ENCODE results near the gene MARCO. TPM values are rescaled to one million over a fixed set of nuclear protein-coding genes. Genes with fewer than 3 reads are reported as not detected.

MARCO gene
- total and polyA plus RNA-seq, 4 donors: 0.19 to 3.0 (median 0.44) TPM

DNA sequence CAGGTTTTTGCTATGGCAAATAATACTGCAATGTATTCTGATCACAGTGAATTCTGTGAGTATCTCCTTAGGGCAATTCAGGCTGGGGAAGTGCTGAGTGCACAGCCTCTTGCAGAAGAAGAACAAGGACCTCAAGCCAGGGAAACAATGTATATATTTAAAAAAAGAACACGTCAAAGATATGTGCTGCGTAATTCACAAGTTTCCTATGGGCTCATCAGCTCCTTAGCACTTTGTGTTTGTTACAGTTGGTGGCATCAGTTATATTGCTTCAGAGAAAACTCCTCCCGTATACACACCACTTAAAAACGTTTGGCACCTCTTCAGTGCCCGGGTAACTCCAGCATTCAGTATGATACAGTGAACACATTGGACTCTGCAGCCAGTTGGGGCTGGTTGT, 16.5 kb upstream of the MARCO start:
- Histone ChIP-seq H3K36me3 (ENCODE audit: control insufficient read depth, insufficient read depth, low read length) (no peaks in the 10 kb centered on the region), H3K4me3 (ENCODE audit: low read depth, low read length) (no peak overlapping the region), H3K27ac (ENCODE audit: low read depth, low read length) (no peak overlapping the region), H3K9me3 (ENCODE audit: control insufficient read depth, insufficient read depth, low read length) (no peaks in the 10 kb centered on the region), H3K4me1 (ENCODE audit: control insufficient read depth, insufficient read depth, low read length) (no peaks in the 10 kb centered on the region), H3K27me3 (ENCODE audit: control insufficient read depth, insufficient read depth, low read length) (no peaks in the 10 kb centered on the region)
- WGBS (ENCODE audit: insufficient coverage): no CpG with 5 or more reads among the region's 5 CpGs
- DNase-seq (ENCODE audit: low read depth in 4 of 6, low spot score in 6 of 6): no peak

DNA sequence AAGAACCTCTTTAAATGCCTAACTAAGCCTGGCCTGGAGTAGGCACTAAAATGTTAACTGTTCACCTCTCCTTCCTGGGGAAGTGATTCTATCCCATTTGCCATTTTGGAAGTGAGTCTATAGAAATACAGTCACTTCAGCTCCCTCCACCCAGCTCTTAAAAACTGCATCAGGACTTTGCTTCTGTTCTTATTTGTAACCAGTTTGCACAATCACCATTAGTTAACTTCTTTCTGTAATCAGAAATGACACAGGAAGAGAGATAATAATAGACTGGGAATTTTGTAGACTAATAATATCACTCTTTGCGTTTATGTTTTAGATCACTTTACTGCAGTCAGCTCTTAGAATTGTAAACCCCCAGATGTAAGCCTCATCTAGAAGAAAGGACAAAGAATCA, 16.0 kb upstream of the MARCO start:
- no peaks in the 10 kb centered on the region for H3K4me1 ChIP-seq (ENCODE audit: control insufficient read depth, insufficient read depth, low read length)
- H3K4me3 ChIP-seq (ENCODE audit: low read depth, low read length): no peak overlapping the region
- WGBS (ENCODE audit: insufficient coverage): no CpG with 5 or more reads among the region's 1 CpG
- H3K36me3 ChIP-seq (ENCODE audit: control insufficient read depth, insufficient read depth, low read length): no peaks in the 10 kb centered on the region
- no peak overlapping the region for H3K27ac ChIP-seq (ENCODE audit: low read depth, low read length)
- no peaks in the 10 kb centered on the region for H3K27me3 ChIP-seq (ENCODE audit: control insufficient read depth, insufficient read depth, low read length)
- no peaks in the 10 kb centered on the region for H3K9me3 ChIP-seq (ENCODE audit: control insufficient read depth, insufficient read depth, low read length)
- no peak for DNase-seq (ENCODE audit: low read depth in 4 of 6, low spot score in 6 of 6)

DNA sequence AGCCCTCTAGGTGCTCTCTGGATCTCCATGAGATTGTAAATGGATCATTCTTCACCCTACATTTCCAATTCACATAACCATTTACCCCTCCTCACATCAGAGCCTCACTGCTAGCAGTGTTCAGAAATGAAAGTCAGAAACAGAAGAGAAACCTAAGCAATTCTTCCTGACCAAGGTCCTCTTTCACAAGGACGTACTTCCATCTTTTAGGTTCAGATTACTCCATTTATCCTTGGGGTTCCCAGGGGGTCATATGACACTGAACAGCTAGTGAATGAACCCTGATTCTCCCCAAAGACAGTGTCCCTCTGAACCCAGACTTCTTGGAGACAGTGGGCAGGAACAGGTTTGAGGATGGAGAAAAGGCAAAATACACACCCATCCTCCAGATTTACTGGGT, 12.9 kb upstream of the MARCO start:
- no peak for DNase-seq (ENCODE audit: low read depth in 4 of 6, low spot score in 6 of 6)
- peaks cover 4% of the 10 kb centered on the region for H3K9me3 ChIP-seq (ENCODE audit: control insufficient read depth, insufficient read depth, low read length)
- WGBS (ENCODE audit: insufficient coverage): no CpG with 5 or more reads among the region's 1 CpG

DNA sequence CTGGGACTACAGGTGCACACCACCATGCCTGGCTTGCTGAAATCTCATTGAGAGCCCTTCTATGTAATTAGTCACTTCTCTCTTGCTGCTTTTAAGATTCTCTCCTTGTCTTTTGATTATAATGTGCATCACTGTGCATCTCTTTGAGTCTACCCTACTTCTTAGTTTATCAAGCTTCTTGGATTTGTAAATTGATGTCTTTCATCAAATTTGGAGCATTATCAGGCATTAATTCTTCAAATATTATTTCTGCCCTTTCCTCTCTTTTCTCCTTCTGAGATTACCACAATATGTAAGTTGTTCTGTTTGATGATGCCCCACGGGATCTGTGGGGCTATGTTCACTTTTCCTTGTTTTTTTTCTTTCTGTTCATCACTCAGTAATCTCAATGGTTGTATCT, 9.0 kb upstream of the MARCO start:
- H3K36me3 ChIP-seq (ENCODE audit: control insufficient read depth, insufficient read depth, low read length): no peaks in the 10 kb centered on the region
- H3K9me3 ChIP-seq (ENCODE audit: control insufficient read depth, insufficient read depth, low read length): peaks cover 4% of the 10 kb centered on the region
- H3K4me1 ChIP-seq (ENCODE audit: control insufficient read depth, insufficient read depth, low read length): no peaks in the 10 kb centered on the region
- WGBS (ENCODE audit: insufficient coverage): no CpG with 5 or more reads among the region's 1 CpG
- H3K27me3 ChIP-seq (ENCODE audit: control insufficient read depth, insufficient read depth, low read length): no peaks in the 10 kb centered on the region
- H3K27ac ChIP-seq (ENCODE audit: low read depth, low read length): no peak overlapping the region
- DNase-seq (ENCODE audit: low read depth in 4 of 6, low spot score in 6 of 6): no peak
- H3K4me3 ChIP-seq (ENCODE audit: low read depth, low read length): no peak overlapping the region

More for the DNA sequence above, 12.9 kb upstream of the MARCO start:
- Histone ChIP-seq H3K4me3 (ENCODE audit: low read depth, low read length) (no peak overlapping the region), H3K36me3 (ENCODE audit: control insufficient read depth, insufficient read depth, low read length) (no peaks in the 10 kb centered on the region), H3K27me3 (ENCODE audit: control insufficient read depth, insufficient read depth, low read length) (no peaks in the 10 kb centered on the region), H3K27ac (ENCODE audit: low read depth, low read length) (no peak overlapping the region), H3K4me1 (ENCODE audit: control insufficient read depth, insufficient read depth, low read length) (no peaks in the 10 kb centered on the region)

DNA sequence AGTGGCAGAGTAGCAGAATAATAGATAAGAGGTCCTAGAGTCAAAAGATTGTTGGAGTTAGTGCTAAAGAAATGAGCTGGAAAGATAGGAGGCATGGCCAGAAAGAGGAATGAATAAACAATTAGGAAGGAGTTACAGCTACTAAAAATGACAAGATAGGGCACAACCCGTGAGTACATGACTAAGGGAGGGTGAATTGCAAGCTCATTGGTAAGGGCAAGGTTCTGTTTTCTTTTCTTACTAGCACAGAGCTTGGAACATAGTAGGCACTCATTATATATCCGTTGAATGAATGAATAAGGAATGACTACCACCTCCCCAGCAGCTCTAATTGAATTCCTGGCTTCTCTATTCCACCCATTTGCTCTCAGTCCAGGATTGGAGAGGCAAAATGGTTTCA, 5.7 kb upstream of the MARCO start:
- H3K4me3 ChIP-seq (ENCODE audit: low read depth, low read length): no peak overlapping the region

DNA sequence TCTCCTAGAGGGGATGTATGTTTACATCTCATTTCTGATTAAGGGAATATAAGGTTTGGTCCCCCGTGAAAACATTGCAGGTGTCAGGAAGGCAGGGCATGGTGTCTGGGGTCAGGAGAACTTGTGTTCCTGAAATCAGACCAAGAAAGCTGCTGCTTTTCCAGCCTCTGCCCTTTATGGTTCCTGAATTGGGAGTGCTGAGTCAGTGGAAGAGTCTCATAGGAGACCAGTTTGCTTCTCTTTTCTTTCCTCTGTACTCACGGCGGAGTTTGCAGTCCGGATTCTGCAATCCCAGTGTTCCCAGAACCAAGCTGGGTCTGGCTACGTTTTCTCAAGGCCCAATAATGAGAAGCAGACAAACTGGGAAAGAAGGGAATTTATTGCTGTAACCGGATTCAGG, 5.1 kb upstream of the MARCO start:
- Histone ChIP-seq H3K9me3 (ENCODE audit: control insufficient read depth, insufficient read depth, low read length) (peaks cover 4% of the 10 kb centered on the region), H3K4me1 (ENCODE audit: control insufficient read depth, insufficient read depth, low read length) (no peaks in the 10 kb centered on the region), H3K27ac (ENCODE audit: low read depth, low read length) (no peak overlapping the region), H3K36me3 (ENCODE audit: control insufficient read depth, insufficient read depth, low read length) (no peaks in the 10 kb centered on the region), H3K4me3 (ENCODE audit: low read depth, low read length) (no peak overlapping the region), H3K27me3 (ENCODE audit: control insufficient read depth, insufficient read depth, low read length) (no peaks in the 10 kb centered on the region)
- no peak for DNase-seq (ENCODE audit: low read depth in 4 of 6, low spot score in 6 of 6)
- WGBS (ENCODE audit: insufficient coverage): 100% methylated on average over 1 of the region's 6 CpGs

More for the DNA sequence above, 5.7 kb upstream of the MARCO start:
- no peak overlapping the region for H3K27ac ChIP-seq (ENCODE audit: low read depth, low read length)
- H3K27me3 ChIP-seq (ENCODE audit: control insufficient read depth, insufficient read depth, low read length): no peaks in the 10 kb centered on the region
- H3K9me3 ChIP-seq (ENCODE audit: control insufficient read depth, insufficient read depth, low read length): peaks cover 4% of the 10 kb centered on the region
- H3K4me1 ChIP-seq (ENCODE audit: control insufficient read depth, insufficient read depth, low read length): no peaks in the 10 kb centered on the region
- DNase-seq (ENCODE audit: low read depth in 4 of 6, low spot score in 6 of 6): no peak
- no peaks in the 10 kb centered on the region for H3K36me3 ChIP-seq (ENCODE audit: control insufficient read depth, insufficient read depth, low read length)
- 75% methylated on average over 1 of the region's 2 CpGs for WGBS (ENCODE audit: insufficient coverage)

DNA sequence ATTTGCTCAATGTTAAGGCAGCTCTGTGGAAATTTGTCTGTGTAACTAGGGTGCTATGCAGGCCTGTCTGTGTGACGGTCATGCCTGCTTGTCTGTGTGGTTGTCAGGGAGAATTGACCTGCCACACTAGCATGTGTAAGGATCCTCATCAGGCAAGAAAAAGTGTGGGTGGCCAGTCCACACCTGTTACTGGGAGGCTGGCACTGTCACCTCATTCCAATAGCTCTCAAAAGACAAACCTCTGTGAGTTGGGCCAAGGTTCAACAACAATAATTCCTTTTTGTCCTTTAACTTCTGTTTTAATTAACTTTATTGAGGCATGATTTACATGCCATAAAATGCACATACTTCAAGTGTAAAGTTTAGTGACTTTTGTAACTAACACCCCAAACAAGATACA, 4.2 kb upstream of the MARCO start:
- 42% methylated on average over 1 of the region's 1 CpG for WGBS (ENCODE audit: insufficient coverage)
- DNase-seq (ENCODE audit: low read depth in 4 of 6, low spot score in 6 of 6): no peak
- no peak overlapping the region for H3K27ac ChIP-seq (ENCODE audit: low read depth, low read length)

DNA sequence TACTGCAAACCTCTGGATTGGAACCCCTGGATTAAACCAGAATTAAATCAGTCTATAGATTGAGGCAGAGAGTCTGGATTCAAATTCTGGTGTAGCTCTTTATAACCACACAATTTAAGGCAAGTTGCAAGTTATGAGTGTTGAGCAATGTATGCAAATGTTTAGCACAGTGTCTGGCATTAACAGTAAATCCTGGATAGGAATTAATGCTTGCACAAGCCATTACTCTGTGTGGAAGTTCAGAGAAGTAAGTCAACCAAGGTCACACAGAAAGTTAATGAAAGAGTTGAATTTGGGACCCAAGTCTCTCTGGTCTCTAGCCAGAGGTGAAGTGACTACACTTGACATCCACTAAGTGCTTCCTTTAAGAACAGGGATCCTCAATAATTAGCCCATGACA, 2.0 kb upstream of the MARCO start:
- no peak for DNase-seq (ENCODE audit: low read depth in 4 of 6, low spot score in 6 of 6)
- H3K9me3 ChIP-seq (ENCODE audit: control insufficient read depth, insufficient read depth, low read length): no peaks in the 10 kb centered on the region
- H3K4me3 ChIP-seq (ENCODE audit: low read depth, low read length): no peak overlapping the region
- H3K27me3 ChIP-seq (ENCODE audit: control insufficient read depth, insufficient read depth, low read length): no peaks in the 10 kb centered on the region
- no peaks in the 10 kb centered on the region for H3K4me1 ChIP-seq (ENCODE audit: control insufficient read depth, insufficient read depth, low read length)
- H3K27ac ChIP-seq (ENCODE audit: low read depth, low read length): no peak overlapping the region
- no peaks in the 10 kb centered on the region for H3K36me3 ChIP-seq (ENCODE audit: control insufficient read depth, insufficient read depth, low read length)

More for the DNA sequence above, 4.2 kb upstream of the MARCO start:
- Histone ChIP-seq H3K9me3 (ENCODE audit: control insufficient read depth, insufficient read depth, low read length) (no peaks in the 10 kb centered on the region), H3K4me3 (ENCODE audit: low read depth, low read length) (no peak overlapping the region), H3K36me3 (ENCODE audit: control insufficient read depth, insufficient read depth, low read length) (no peaks in the 10 kb centered on the region), H3K4me1 (ENCODE audit: control insufficient read depth, insufficient read depth, low read length) (no peaks in the 10 kb centered on the region), H3K27me3 (ENCODE audit: control insufficient read depth, insufficient read depth, low read length) (no peaks in the 10 kb centered on the region)

DNA sequence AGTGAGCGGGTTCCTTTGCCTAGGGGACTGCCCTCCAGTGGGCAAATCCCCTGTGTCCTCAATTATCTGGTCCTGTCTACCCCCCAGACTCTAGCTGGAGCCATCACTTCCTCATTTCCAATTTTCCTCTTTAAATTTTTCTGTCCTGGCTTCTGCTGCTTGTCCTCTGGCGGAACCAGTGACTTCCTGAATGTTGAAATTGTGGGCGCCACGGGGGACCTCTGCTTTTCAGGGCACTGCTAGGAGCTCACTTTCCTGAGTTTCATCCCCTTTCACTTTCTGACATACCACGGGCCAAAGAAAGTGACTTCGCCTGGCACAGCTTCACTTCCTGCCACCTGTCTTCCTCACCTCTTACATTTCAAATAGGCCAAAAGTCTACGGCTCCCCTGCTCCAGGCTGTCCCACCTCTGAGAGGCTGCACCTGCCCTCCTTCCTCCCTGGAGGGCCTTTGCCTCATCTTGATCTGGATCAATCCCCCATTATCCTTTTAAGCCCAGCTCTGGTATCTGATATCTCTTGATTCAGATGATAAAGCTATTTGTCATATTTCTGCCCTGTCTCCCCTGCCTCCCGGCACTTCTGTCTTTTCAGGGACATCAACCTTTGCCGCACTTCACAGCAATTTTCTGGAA, 1.4 kb upstream of the MARCO start:
- no peaks in the 10 kb centered on the region for H3K27me3 ChIP-seq (ENCODE audit: control insufficient read depth, insufficient read depth, low read length)
- H3K9me3 ChIP-seq (ENCODE audit: control insufficient read depth, insufficient read depth, low read length): no peaks in the 10 kb centered on the region
- no peak overlapping the region for H3K4me3 ChIP-seq (ENCODE audit: low read depth, low read length)
- no peak overlapping the region for H3K27ac ChIP-seq (ENCODE audit: low read depth, low read length)
- no peaks in the 10 kb centered on the region for H3K4me1 ChIP-seq (ENCODE audit: control insufficient read depth, insufficient read depth, low read length)
- 82% methylated on average over 9 of the region's 9 CpGs for WGBS (ENCODE audit: insufficient coverage)
- DNase-seq (ENCODE audit: low read depth in 4 of 6, low spot score in 6 of 6): no peak
- no peaks in the 10 kb centered on the region for H3K36me3 ChIP-seq (ENCODE audit: control insufficient read depth, insufficient read depth, low read length)

DNA sequence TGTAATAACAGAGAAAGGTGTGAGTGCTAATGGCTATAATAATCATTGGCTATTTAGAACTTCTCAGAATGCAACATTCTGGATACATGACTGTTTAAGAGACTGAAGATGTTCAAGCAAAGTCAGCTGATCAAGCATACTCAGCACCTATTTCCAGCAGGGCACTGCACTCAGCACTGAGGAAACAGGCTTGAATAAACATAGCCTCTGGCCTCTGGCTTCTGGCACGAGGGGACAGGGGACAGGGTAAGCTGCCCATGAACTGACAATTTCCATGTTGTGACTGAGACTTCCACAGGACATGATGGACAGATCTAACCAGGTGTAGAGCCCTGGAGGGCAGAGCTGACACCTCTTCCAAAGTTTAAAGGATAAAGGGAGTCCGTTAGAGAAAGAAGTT, 1.3 kb downstream of the MARCO start:
- DNase-seq (ENCODE audit: low read depth in 4 of 6, low spot score in 6 of 6): no peak
- no peaks in the 10 kb centered on the region for H3K4me1 ChIP-seq (ENCODE audit: control insufficient read depth, insufficient read depth, low read length)
- H3K27me3 ChIP-seq (ENCODE audit: control insufficient read depth, insufficient read depth, low read length): no peaks in the 10 kb centered on the region
- H3K4me3 ChIP-seq (ENCODE audit: low read depth, low read length): no peak overlapping the region
- WGBS (ENCODE audit: insufficient coverage): 50% methylated on average over 1 of the region's 2 CpGs
- H3K36me3 ChIP-seq (ENCODE audit: control insufficient read depth, insufficient read depth, low read length): no peaks in the 10 kb centered on the region
- no peak overlapping the region for H3K27ac ChIP-seq (ENCODE audit: low read depth, low read length)
- no peaks in the 10 kb centered on the region for H3K9me3 ChIP-seq (ENCODE audit: control insufficient read depth, insufficient read depth, low read length)

Data from spinal cord (tissue), 10 donors.